ENCODE results near the gene ZNF281.

GRCh38 chr1:200384818-200385390 is 24.9 kb downstream of the ZNF281 start:
- no peak for TF ChIP-seq EP300 (IDR thresholded peaks at IDR 0.05; ENCODE audit: borderline replicate concordance in 1 of 2, low read depth in 1 of 2, low read length in 1 of 2)
- no peak for TF ChIP-seq SMC3 (IDR thresholded peaks at IDR 0.05; ENCODE audit: low read depth, low read length)
- TF ChIP-seq NFIC (IDR thresholded peaks at IDR 0.05; ENCODE audit: borderline replicate concordance), result no peak
- TF ChIP-seq, protein P1, sequence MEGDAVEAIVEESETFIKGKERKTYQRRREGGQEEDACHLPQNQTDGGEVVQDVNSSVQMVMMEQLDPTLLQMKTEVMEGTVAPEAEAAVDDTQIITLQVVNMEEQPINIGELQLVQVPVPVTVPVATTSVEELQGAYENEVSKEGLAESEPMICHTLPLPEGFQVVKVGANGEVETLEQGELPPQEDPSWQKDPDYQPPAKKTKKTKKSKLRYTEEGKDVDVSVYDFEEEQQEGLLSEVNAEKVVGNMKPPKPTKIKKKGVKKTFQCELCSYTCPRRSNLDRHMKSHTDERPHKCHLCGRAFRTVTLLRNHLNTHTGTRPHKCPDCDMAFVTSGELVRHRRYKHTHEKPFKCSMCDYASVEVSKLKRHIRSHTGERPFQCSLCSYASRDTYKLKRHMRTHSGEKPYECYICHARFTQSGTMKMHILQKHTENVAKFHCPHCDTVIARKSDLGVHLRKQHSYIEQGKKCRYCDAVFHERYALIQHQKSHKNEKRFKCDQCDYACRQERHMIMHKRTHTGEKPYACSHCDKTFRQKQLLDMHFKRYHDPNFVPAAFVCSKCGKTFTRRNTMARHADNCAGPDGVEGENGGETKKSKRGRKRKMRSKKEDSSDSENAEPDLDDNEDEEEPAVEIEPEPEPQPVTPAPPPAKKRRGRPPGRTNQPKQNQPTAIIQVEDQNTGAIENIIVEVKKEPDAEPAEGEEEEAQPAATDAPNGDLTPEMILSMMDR (IDR thresholded peaks at IDR 0.05), result no peak
- TF ChIP-seq, protein P2, sequence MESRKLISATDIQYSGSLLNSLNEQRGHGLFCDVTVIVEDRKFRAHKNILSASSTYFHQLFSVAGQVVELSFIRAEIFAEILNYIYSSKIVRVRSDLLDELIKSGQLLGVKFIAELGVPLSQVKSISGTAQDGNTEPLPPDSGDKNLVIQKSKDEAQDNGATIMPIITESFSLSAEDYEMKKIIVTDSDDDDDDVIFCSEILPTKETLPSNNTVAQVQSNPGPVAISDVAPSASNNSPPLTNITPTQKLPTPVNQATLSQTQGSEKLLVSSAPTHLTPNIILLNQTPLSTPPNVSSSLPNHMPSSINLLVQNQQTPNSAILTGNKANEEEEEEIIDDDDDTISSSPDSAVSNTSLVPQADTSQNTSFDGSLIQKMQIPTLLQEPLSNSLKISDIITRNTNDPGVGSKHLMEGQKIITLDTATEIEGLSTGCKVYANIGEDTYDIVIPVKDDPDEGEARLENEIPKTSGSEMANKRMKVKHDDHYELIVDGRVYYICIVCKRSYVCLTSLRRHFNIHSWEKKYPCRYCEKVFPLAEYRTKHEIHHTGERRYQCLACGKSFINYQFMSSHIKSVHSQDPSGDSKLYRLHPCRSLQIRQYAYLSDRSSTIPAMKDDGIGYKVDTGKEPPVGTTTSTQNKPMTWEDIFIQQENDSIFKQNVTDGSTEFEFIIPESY (IDR thresholded peaks at IDR 0.05; ENCODE audit: borderline replicate concordance, low read depth), result no peak
- TF ChIP-seq FOSL2 (IDR thresholded peaks at IDR 0.05; ENCODE audit: borderline replicate concordance, low read depth), result no peak
- TF ChIP-seq TAF1 (IDR thresholded peaks at IDR 0.05; ENCODE audit: borderline replicate concordance, low read depth, low read length), result no peak

All from SK-N-SH (cell line).